Neural progenitor cell (in vitro differentiated cells): ENCODE measurements around the gene RRAGD. TPM values are rescaled to one million over a fixed set of nuclear protein-coding genes. Genes with fewer than 3 reads are reported as not detected.

Experiments
- DNase-seq: peaks from one replicate; pipeline ENCODE4 v3.0.0-alpha.2; 2016; ENCODE audit warnings: low spot score
- H2AFZ ChIP-seq: fragments of 200-600 bp; sonication (generic); replicated peaks from 2 replicates; pipeline ENCODE4 v1.6.1; 2016; ENCODE audit warnings: antibody characterized with exemption
- H3F3A ChIP-seq: fragments of 200-600 bp; sonication (generic); 2 replicates; pipeline ENCODE4 v1.6.1; 2016; ENCODE audit warnings: antibody characterized with exemption, low read depth
- H3K27ac ChIP-seq: fragments of 200-600 bp; sonication (generic); 2 replicates; pipeline ENCODE4 v1.5.1; 2016; ENCODE audit warnings: mild to moderate bottlenecking
- H3K27me3 ChIP-seq: fragments of 200-600 bp; sonication (generic); 2 replicates; pipeline ENCODE4 v1.6.1; 2016; ENCODE audit warnings: mild to moderate bottlenecking, moderate library complexity
- H3K36me3 ChIP-seq: fragments of 200-600 bp; sonication (generic); 2 replicates; pipeline ENCODE4 v1.5.1; 2016
- H3K4me1 ChIP-seq: fragments of 200-600 bp; sonication (generic); 2 replicates; pipeline ENCODE4 v1.6.1; 2016; ENCODE audit warnings: mixed run types
- H3K4me2 ChIP-seq: fragments of 200-600 bp; sonication (generic); 2 replicates; pipeline ENCODE4 v1.6.1; 2016
- H3K4me3 ChIP-seq: fragments of 200-600 bp; sonication (generic); 2 replicates; pipeline ENCODE4 v1.5.1; 2016
- H3K79me2 ChIP-seq: fragments of 200-600 bp; sonication (generic); 2 replicates; pipeline ENCODE4 v1.6.1; 2016; ENCODE audit warnings: low read depth
- H3K9ac ChIP-seq: fragments of 200-600 bp; sonication (generic); 2 replicates; pipeline ENCODE4 v1.6.1; 2016
- H3K9me3 ChIP-seq: fragments of 200-600 bp; sonication (generic); 2 replicates; pipeline ENCODE4 v1.5.1; 2016; ENCODE audit warnings: low read depth
- H4K20me1 ChIP-seq: fragments of 200-600 bp; sonication (generic); 2 replicates; pipeline ENCODE4 v1.6.1; 2016; ENCODE audit warnings: low read depth
- H3K27ac Mint-ChIP-seq: 3 replicates; pipeline ENCODE4 v1.8.0; 2021; ENCODE audit warnings: mixed read lengths
- H3K27me3 Mint-ChIP-seq: 2 replicates; pipeline ENCODE4 v1.8.0; 2022; ENCODE audit warnings: low read depth, mild to moderate bottlenecking, inconsistent platforms, moderate library complexity, mixed read lengths; ENCODE audit not compliant: insufficient read depth
- H3K36me3 Mint-ChIP-seq: 3 replicates; pipeline ENCODE4 v1.8.0; 2021; ENCODE audit warnings: mixed read lengths
- H3K4me1 Mint-ChIP-seq: 3 replicates; pipeline ENCODE4 v1.8.0; 2021; ENCODE audit warnings: mixed read lengths
- H3K4me3 Mint-ChIP-seq: 3 replicates; pipeline ENCODE4 v1.8.0; 2021; ENCODE audit warnings: mild to moderate bottlenecking, moderate library complexity, mixed read lengths
- H3K9me3 Mint-ChIP-seq: 3 replicates; pipeline ENCODE4 v1.8.0; 2020; ENCODE audit warnings: mixed read lengths
- EZH2 ChIP-seq: fragments of 200-600 bp; sonication (generic); IDR thresholded peaks from 2 replicates; pipeline ENCODE4 v1.6.1; 2017; ENCODE audit warnings: antibody characterized with exemption, mild to moderate bottlenecking, moderate library complexity
- EZH2phosphoT487 ChIP-seq: fragments of 200-600 bp; sonication (generic); IDR thresholded peaks from 2 replicates; pipeline ENCODE4 v1.6.1; 2017; ENCODE audit warnings: antibody characterized with exemption
- total RNA-seq: library from RNA; depleted of rRNA; stranded (reverse); fragments of >200 nt; gene quantifications from 2 replicates; pipeline ENCODE4 v1.2.3, GENCODE V29; 2015; ENCODE audit warnings: low replicate concordance
- TF ChIP-seq, protein P1 (sequence below): fragments of 200-600 bp; sonication (generic); IDR thresholded peaks from 2 replicates; pipeline ENCODE4 v1.5.1; 2017; ENCODE audit warnings: antibody characterized with exemption, mild to moderate bottlenecking

The RRAGD gene
- total RNA-seq, 1 donor from 2014 or later, result 20.7 TPM

DNA sequence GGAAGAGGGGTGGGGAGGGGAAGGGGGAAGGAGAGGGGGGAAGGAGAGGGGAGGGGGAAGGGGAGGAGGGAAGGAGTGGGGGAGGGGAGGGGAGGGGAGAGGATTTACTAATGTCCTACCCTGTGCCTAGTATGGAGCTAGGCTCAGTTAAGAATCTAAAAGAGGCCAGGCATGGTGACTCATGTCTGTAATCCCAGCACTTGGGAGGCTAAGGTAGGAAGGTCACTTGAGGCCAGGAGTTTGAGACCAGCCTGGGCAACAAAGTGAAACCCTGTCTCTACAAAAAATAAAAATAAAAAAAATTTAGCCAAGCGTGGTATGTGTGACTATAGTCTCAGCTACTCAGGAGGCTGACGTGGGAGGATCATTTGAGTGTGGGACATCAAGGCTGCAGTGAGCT lies 72.5 kb downstream of the RRAGD start:
- H3K9me3 Mint-ChIP-seq, result no peaks in the 10 kb centered on the region
- H3K27me3 ChIP-seq, result no peaks in the 10 kb centered on the region
- no peak overlapping the region for H3K4me3 Mint-ChIP-seq
- no peak overlapping the region for H2AFZ ChIP-seq
- no peaks in the 10 kb centered on the region for H3K4me1 ChIP-seq
- TF ChIP-seq EZH2 (no peak), EZH2phosphoT487 (no peak)
- TF ChIP-seq, protein P1, sequence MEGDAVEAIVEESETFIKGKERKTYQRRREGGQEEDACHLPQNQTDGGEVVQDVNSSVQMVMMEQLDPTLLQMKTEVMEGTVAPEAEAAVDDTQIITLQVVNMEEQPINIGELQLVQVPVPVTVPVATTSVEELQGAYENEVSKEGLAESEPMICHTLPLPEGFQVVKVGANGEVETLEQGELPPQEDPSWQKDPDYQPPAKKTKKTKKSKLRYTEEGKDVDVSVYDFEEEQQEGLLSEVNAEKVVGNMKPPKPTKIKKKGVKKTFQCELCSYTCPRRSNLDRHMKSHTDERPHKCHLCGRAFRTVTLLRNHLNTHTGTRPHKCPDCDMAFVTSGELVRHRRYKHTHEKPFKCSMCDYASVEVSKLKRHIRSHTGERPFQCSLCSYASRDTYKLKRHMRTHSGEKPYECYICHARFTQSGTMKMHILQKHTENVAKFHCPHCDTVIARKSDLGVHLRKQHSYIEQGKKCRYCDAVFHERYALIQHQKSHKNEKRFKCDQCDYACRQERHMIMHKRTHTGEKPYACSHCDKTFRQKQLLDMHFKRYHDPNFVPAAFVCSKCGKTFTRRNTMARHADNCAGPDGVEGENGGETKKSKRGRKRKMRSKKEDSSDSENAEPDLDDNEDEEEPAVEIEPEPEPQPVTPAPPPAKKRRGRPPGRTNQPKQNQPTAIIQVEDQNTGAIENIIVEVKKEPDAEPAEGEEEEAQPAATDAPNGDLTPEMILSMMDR, result no peak
- H3K36me3 ChIP-seq, result peaks cover 15% of the 10 kb centered on the region
- peaks cover 4% of the 10 kb centered on the region for H3K4me1 Mint-ChIP-seq
- H3K9ac ChIP-seq, result no peak overlapping the region
- peaks cover 28% of the 10 kb centered on the region for H3K36me3 Mint-ChIP-seq
- H3K27ac Mint-ChIP-seq, result no peak overlapping the region
- no peak overlapping the region for H3K4me2 ChIP-seq
- H3K79me2 ChIP-seq, result peaks cover 12% of the 10 kb centered on the region
- H3K27ac ChIP-seq, result no peak overlapping the region
- H3K27me3 Mint-ChIP-seq, result no peaks in the 10 kb centered on the region
- H3K4me3 ChIP-seq, result no peak overlapping the region
- DNase-seq, result no peak
- no peaks in the 10 kb centered on the region for H3K9me3 ChIP-seq
- H3F3A ChIP-seq, result no peaks in the 10 kb centered on the region
- H4K20me1 ChIP-seq, result no peaks in the 10 kb centered on the region

DNA sequence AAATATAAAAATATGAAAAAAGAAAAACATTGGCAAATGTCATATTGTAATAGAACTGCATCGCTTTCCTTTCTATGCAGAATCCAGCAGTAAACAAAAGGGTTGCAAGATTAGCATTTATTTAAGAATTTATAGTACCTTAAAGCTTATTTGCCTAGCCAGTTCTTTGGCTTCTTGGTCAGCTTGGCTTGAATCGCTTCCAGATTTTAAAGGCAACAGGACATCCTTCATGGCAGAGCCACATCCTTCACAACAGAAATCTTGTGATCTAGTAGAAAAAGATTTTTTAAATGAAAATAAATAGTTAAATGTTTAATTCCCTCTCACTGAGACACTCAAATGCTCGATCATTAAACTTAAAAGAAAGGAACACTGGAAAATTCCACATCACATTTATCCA lies 76.9 kb downstream of the RRAGD start:
- H3K27me3 ChIP-seq, result no peaks in the 10 kb centered on the region
- H3K9ac ChIP-seq, result no peak overlapping the region
- no peak overlapping the region for H3K27ac Mint-ChIP-seq
- H3K4me2 ChIP-seq, result no peak overlapping the region
- no peaks in the 10 kb centered on the region for H3K79me2 ChIP-seq
- H3K27me3 Mint-ChIP-seq, result no peaks in the 10 kb centered on the region
- no peak overlapping the region for H3K27ac ChIP-seq
- no peak overlapping the region for H3K4me3 Mint-ChIP-seq
- H3K36me3 ChIP-seq, result peaks cover 12% of the 10 kb centered on the region
- H3K36me3 Mint-ChIP-seq, result peaks cover 27% of the 10 kb centered on the region
- no peaks in the 10 kb centered on the region for H3K4me1 ChIP-seq
- H3K9me3 Mint-ChIP-seq, result no peaks in the 10 kb centered on the region
- no peaks in the 10 kb centered on the region for H4K20me1 ChIP-seq
- no peak for DNase-seq
- TF ChIP-seq EZH2phosphoT487 (no peak), EZH2 (no peak)
- TF ChIP-seq, protein P1, result no peak
- no peak overlapping the region for H2AFZ ChIP-seq
- no peaks in the 10 kb centered on the region for H3K9me3 ChIP-seq
- H3K4me1 Mint-ChIP-seq, result peaks cover 4% of the 10 kb centered on the region
- no peaks in the 10 kb centered on the region for H3F3A ChIP-seq
- no peak overlapping the region for H3K4me3 ChIP-seq

DNA sequence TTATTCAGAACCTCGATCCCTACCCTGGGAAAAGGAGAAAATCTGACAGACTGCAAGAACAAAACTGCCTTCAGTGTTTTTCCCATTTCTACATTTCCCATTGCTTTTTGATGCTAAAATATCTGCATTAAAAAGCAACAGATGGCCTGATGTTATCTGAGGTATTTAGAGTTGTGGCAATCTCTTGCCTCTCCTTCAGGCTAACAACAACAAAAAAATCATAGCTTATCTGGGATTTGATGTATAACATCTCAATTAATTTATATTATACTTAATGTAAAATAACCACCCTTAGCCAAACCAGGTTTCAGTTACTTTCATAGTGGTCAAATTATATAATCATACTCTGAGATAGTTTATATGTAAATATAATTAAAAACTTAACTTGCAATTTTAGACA lies 81.2 kb downstream of the RRAGD start:
- Mint-ChIP-seq H3K4me3 (no peak overlapping the region), H3K9me3 (no peaks in the 10 kb centered on the region), H3K36me3 (peaks cover 26% of the 10 kb centered on the region), H3K27me3 (no peaks in the 10 kb centered on the region), H3K27ac (no peak overlapping the region), H3K4me1 (no peaks in the 10 kb centered on the region)
- peaks cover 9% of the 10 kb centered on the region for H3K4me1 ChIP-seq
- H4K20me1 ChIP-seq, result no peaks in the 10 kb centered on the region
- no peak for DNase-seq
- no peak overlapping the region for H3K4me3 ChIP-seq
- TF ChIP-seq EZH2, result no peak
- no peak for TF ChIP-seq EZH2phosphoT487
- TF ChIP-seq, protein P1, result no peak
- no peak overlapping the region for H3K27ac ChIP-seq
- no peaks in the 10 kb centered on the region for H3K79me2 ChIP-seq
- H3F3A ChIP-seq, result no peaks in the 10 kb centered on the region
- H3K9me3 ChIP-seq, result no peaks in the 10 kb centered on the region
- H2AFZ ChIP-seq, result no peak overlapping the region
- H3K4me2 ChIP-seq, result no peak overlapping the region
- H3K36me3 ChIP-seq, result peaks cover 10% of the 10 kb centered on the region
- H3K9ac ChIP-seq, result no peak overlapping the region
- no peaks in the 10 kb centered on the region for H3K27me3 ChIP-seq

DNA sequence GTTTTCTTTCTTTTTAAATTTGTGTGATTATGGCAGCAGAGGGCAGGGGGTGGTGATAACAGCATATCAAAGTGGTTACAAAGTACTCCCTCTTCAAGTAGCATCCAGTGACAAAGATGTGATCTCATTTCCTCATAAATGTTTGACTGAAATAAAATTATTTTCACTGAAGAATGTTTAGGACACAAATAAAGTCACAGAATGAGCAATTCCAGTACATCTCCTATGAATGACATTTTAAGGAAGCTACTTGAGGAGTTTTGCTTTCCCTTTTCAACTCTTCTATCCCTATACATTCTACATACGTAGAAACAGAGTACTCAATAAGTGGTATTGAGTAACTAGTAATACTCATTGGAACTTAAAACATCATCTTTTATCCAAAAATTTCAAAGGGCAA lies 83.1 kb downstream of the RRAGD start:
- H3K36me3 ChIP-seq, result peaks cover 6% of the 10 kb centered on the region

More for the DNA sequence above, 83.1 kb downstream of the RRAGD start:
- no peaks in the 10 kb centered on the region for H3K79me2 ChIP-seq
- peaks cover 9% of the 10 kb centered on the region for H3K4me1 ChIP-seq
- H3K4me3 ChIP-seq, result no peak overlapping the region
- H3F3A ChIP-seq, result peaks cover under 1% of the 10 kb centered on the region
- no peaks in the 10 kb centered on the region for H3K27me3 ChIP-seq
- no peak overlapping the region for H3K4me2 ChIP-seq
- Mint-ChIP-seq H3K4me3 (no peak overlapping the region), H3K36me3 (peaks cover 31% of the 10 kb centered on the region), H3K27ac (no peak overlapping the region), H3K27me3 (no peaks in the 10 kb centered on the region), H3K9me3 (no peaks in the 10 kb centered on the region), H3K4me1 (no peaks in the 10 kb centered on the region)
- H4K20me1 ChIP-seq, result no peaks in the 10 kb centered on the region
- no peak overlapping the region for H3K9ac ChIP-seq
- no peaks in the 10 kb centered on the region for H3K9me3 ChIP-seq
- H2AFZ ChIP-seq, result no peak overlapping the region
- DNase-seq, result no peak
- TF ChIP-seq EZH2, result no peak
- TF ChIP-seq, protein P1, result no peak
- no peak for TF ChIP-seq EZH2phosphoT487
- H3K27ac ChIP-seq, result no peak overlapping the region
